ENCODE data around the gene APOO. TPM values are rescaled to one million over a fixed set of nuclear protein-coding genes. Genes with fewer than 3 reads are reported as not detected.
A peak's percentile ranks its signal among the peaks of the same experiment; 100 is the strongest.

The APOO gene
- total RNA-seq, 1 donor from 2014 or later = 16.6 TPM

DNA sequence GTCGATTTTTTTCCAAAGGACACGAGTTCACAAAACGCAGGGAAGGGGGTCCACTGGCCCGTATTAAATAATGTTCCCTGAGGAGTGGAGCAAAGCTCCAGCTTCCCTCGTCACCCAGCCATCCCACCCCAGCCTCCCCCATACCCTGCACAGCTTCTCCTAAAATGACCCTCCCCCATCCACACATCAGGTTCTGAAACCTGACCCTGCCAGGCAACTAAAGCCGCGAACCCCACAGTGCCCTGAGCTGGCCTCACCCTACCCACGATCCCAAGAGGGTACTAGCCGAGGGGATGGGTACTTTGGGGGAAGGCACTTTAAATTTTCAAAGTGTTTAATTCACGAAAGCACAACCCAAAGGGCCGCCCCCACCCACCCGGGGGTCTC is 634 bp downstream of the APOO start:
- peaks cover 17% of the 10 kb centered on the region for H3K4me1 Mint-ChIP-seq
- no peaks in the 10 kb centered on the region for H3K36me3 Mint-ChIP-seq (ENCODE audit: low read depth)
- H3K4me3 Mint-ChIP-seq = peak overlapping the region; percentile 82
- POLR2A ChIA-PET = interaction anchor here (0.7 to 3.8 kb wide), 6 partner anchors 10 to 164 kb away, joined by 3 to 59 read pairs (median 12); partner anchors contain the start of genes EIF2S3 and SAT1
- H3K27me3 Mint-ChIP-seq = no peaks in the 10 kb centered on the region
- CTCF ChIA-PET = interaction anchor here (0.9 to 4.0 kb wide), 4 partner anchors 119 to 336 kb away, joined by 3 to 32 read pairs (median 5); partner anchors contain the start of gene EIF2S3
- ATAC-seq (ENCODE audit: low read depth) (no peak), DNase-seq (no peak)
- H3K27ac Mint-ChIP-seq = peak overlapping the region; percentile 86
- intact Hi-C loops (cut with micrococcal nuclease) = loop anchor here (1.0 kb wide), 4 partner anchors 124 to 243 kb away; partner anchors contain the start of genes ACOT9, PRDX4 and SAT1
- TF ChIP-seq, protein P1, sequence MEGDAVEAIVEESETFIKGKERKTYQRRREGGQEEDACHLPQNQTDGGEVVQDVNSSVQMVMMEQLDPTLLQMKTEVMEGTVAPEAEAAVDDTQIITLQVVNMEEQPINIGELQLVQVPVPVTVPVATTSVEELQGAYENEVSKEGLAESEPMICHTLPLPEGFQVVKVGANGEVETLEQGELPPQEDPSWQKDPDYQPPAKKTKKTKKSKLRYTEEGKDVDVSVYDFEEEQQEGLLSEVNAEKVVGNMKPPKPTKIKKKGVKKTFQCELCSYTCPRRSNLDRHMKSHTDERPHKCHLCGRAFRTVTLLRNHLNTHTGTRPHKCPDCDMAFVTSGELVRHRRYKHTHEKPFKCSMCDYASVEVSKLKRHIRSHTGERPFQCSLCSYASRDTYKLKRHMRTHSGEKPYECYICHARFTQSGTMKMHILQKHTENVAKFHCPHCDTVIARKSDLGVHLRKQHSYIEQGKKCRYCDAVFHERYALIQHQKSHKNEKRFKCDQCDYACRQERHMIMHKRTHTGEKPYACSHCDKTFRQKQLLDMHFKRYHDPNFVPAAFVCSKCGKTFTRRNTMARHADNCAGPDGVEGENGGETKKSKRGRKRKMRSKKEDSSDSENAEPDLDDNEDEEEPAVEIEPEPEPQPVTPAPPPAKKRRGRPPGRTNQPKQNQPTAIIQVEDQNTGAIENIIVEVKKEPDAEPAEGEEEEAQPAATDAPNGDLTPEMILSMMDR (IDR thresholded peaks at IDR 0.05) = no peak
- H3K9me3 Mint-ChIP-seq = no peaks in the 10 kb centered on the region

- POLR2A ChIA-PET = no interaction called here
Measured at GRCh38 chrX:23904096-23904495, 3.6 kb downstream of the APOO start.

DNA sequence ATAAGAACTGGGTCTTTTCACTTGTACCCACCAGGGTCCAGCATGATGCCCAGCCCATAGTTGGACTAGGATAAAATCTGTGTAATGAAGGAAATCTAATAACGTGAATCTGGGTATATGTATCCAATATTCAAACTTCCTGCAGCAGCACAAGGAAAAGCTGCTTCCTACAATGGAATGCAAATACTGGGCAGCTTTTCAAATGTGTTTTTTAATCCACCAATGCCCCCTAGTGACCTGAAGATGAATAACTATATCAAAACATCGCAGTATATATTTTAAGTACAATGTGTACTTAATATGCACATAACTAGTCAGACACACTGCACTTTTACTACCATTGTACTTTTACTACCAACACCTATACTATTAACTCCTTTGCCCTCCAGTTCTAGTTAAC is 5.3 kb downstream of the APOO start:
- no peak overlapping the region for H3K27ac Mint-ChIP-seq
- ATAC-seq (ENCODE audit: low read depth) = peak; percentile 29

More at GRCh38 chrX:23904096-23904495, 3.6 kb downstream of the APOO start:
- Mint-ChIP-seq H3K27ac (no peak overlapping the region), H3K9me3 (no peaks in the 10 kb centered on the region), H3K4me1 (peaks cover 17% of the 10 kb centered on the region), H3K27me3 (no peaks in the 10 kb centered on the region), H3K4me3 (no peak overlapping the region), H3K36me3 (ENCODE audit: low read depth) (no peaks in the 10 kb centered on the region)
- CTCF ChIA-PET = interaction anchor here (4.9 kb wide), 1 partner anchor 209 kb away, joined by 79 read pairs; no protein-coding TSS in a partner anchor
- DNase-seq (no peak), ATAC-seq (ENCODE audit: low read depth) (no peak)
- intact Hi-C loops (cut with micrococcal nuclease) = no loop called here
- TF ChIP-seq, protein P1 (IDR thresholded peaks at IDR 0.05) = no peak

GRCh38 chrX:23901805-23902204 is 5.9 kb downstream of the APOO start:
- TF ChIP-seq, protein P1 (IDR thresholded peaks at IDR 0.05) = no peak
- intact Hi-C loops (cut with micrococcal nuclease) = loop anchor here (1.0 to 2.0 kb wide), 5 partner anchors 119 to 1917 kb away; partner anchors contain the start of gene SAT1
- ATAC-seq (ENCODE audit: low read depth) (peak; percentile 87), DNase-seq (no peak)
- CTCF ChIA-PET = interaction anchor here (0.6 to 4.9 kb wide), 33 partner anchors 10 to 1917 kb away, joined by 3 to 79 read pairs (median 4); partner anchors contain the start of genes ACOT9, EIF2S3 and SAT1
- Mint-ChIP-seq H3K4me3 (no peak overlapping the region), H3K27me3 (no peaks in the 10 kb centered on the region), H3K4me1 (peaks cover 4% of the 10 kb centered on the region), H3K27ac (no peak overlapping the region), H3K36me3 (ENCODE audit: low read depth) (no peaks in the 10 kb centered on the region), H3K9me3 (no peaks in the 10 kb centered on the region)
- POLR2A ChIA-PET = interaction anchor here (0.9 to 2.6 kb wide), 6 partner anchors 118 to 208 kb away, joined by 3 to 55 read pairs (median 6); partner anchors contain the start of genes ACOT9, EIF2S3 and SAT1

More for the DNA sequence above, 5.3 kb downstream of the APOO start:
- H3K4me3 Mint-ChIP-seq = no peak overlapping the region
- ChIA-PET CTCF (interaction anchor here (0.7 to 4.9 kb wide), 28 partner anchors 10 to 1917 kb away, joined by 3 to 79 read pairs (median 5); partner anchors contain the start of genes ACOT9, EIF2S3 and SAT1), POLR2A (interaction anchor here (0.9 to 2.6 kb wide), 6 partner anchors 119 to 208 kb away, joined by 3 to 55 read pairs (median 6); partner anchors contain the start of genes ACOT9, EIF2S3 and SAT1)
- no peak for DNase-seq
- TF ChIP-seq, protein P1 (IDR thresholded peaks at IDR 0.05) = no peak
- no peaks in the 10 kb centered on the region for H3K36me3 Mint-ChIP-seq (ENCODE audit: low read depth)
- no peaks in the 10 kb centered on the region for H3K27me3 Mint-ChIP-seq
- H3K9me3 Mint-ChIP-seq = no peaks in the 10 kb centered on the region
- H3K4me1 Mint-ChIP-seq = peaks cover 7% of the 10 kb centered on the region
- intact Hi-C loops (cut with micrococcal nuclease) = loop anchor here (1.0 to 2.0 kb wide), 5 partner anchors 119 to 1917 kb away; partner anchors contain the start of gene SAT1

DNA sequence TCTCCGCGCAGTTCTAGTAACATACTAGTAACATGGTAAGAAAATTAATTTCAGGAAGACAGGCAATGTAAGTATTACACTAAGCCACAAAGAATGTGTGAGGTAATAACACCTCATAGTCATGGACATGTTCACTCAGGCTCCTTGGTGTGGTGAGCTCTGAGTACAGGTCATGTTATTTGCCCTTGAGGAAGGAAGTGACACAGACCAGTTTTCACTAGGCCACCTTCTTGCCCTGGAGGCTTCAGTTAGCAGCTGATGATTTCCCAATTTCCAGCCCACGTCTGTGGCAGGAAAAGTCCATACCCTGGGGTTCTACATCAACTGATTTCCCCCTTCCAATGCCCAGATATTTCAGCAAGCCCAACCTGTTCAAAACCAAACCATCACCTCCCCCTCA is 6.7 kb downstream of the APOO start:
- DNase-seq (no peak), ATAC-seq (ENCODE audit: low read depth) (no peak)
- TF ChIP-seq, protein P1 (IDR thresholded peaks at IDR 0.05) = no peak
- no peaks in the 10 kb centered on the region for H3K9me3 Mint-ChIP-seq
- intact Hi-C loops (cut with micrococcal nuclease) = no loop called here
- CTCF ChIA-PET = interaction anchor here (0.8 to 4.9 kb wide), 11 partner anchors 119 to 214 kb away, joined by 3 to 79 read pairs (median 10); partner anchors contain the start of genes EIF2S3 and SAT1
- no peak overlapping the region for H3K4me3 Mint-ChIP-seq
- H3K4me1 Mint-ChIP-seq = no peaks in the 10 kb centered on the region
- no peaks in the 10 kb centered on the region for H3K27me3 Mint-ChIP-seq
- H3K27ac Mint-ChIP-seq = no peak overlapping the region
- POLR2A ChIA-PET = interaction anchor here (0.7 to 2.6 kb wide), 4 partner anchors 117 to 209 kb away, joined by 3 to 55 read pairs (median 6); partner anchors contain the start of gene SAT1
- no peaks in the 10 kb centered on the region for H3K36me3 Mint-ChIP-seq (ENCODE audit: low read depth)

All from activated B cell treated with CpG ODN at 0.5 μM for 24 hours (primary cell).